ENCODE measurements around the gene CTBP2. TPM values are rescaled to one million over a fixed set of nuclear protein-coding genes. Genes with fewer than 3 reads are reported as not detected.

Gene CTBP2
- total RNA-seq, 1 donor from 2014 or later: 0.16 TPM

- H3K4me1 Mint-ChIP-seq: no peaks in the 10 kb centered on the region
- no peaks in the 10 kb centered on the region for H3K27me3 Mint-ChIP-seq
- H3K4me3 Mint-ChIP-seq: no peak overlapping the region
- no peaks in the 10 kb centered on the region for H3K36me3 Mint-ChIP-seq (ENCODE audit: low read depth)
- no peaks in the 10 kb centered on the region for H3K9me3 Mint-ChIP-seq
- no peak for DNase-seq
- intact Hi-C loops (cut with micrococcal nuclease): no loop called here
- no peak overlapping the region for H3K27ac Mint-ChIP-seq
These were observed 25.2 kb downstream of the CTBP2 start for GRCh38 chr10:125134916-125135770.

GRCh38 chr10:125134483-125134848 lies 25.9 kb downstream of the CTBP2 start:
- intact Hi-C loops (cut with micrococcal nuclease): no loop called here
- H3K27me3 Mint-ChIP-seq: no peaks in the 10 kb centered on the region
- no peaks in the 10 kb centered on the region for H3K9me3 Mint-ChIP-seq
- no peak overlapping the region for H3K4me3 Mint-ChIP-seq
- DNase-seq: no peak
- no peak overlapping the region for H3K27ac Mint-ChIP-seq
- no peaks in the 10 kb centered on the region for H3K4me1 Mint-ChIP-seq
- H3K36me3 Mint-ChIP-seq (ENCODE audit: low read depth): no peaks in the 10 kb centered on the region

GRCh38 chr10:125133696-125134482 lies 26.5 kb downstream of the CTBP2 start:
- Mint-ChIP-seq H3K4me1 (no peaks in the 10 kb centered on the region), H3K9me3 (no peaks in the 10 kb centered on the region), H3K4me3 (no peak overlapping the region), H3K27ac (no peak overlapping the region), H3K36me3 (ENCODE audit: low read depth) (no peaks in the 10 kb centered on the region), H3K27me3 (no peaks in the 10 kb centered on the region)
- DNase-seq: no peak
- intact Hi-C loops (cut with micrococcal nuclease): no loop called here

GRCh38 chr10:125132344-125132743 lies 28.0 kb downstream of the CTBP2 start:
- no peak for DNase-seq
- H3K9me3 Mint-ChIP-seq: no peaks in the 10 kb centered on the region
- no peaks in the 10 kb centered on the region for H3K27me3 Mint-ChIP-seq
- intact Hi-C loops (cut with micrococcal nuclease): no loop called here
- H3K4me1 Mint-ChIP-seq: no peaks in the 10 kb centered on the region
- H3K4me3 Mint-ChIP-seq: no peak overlapping the region
- H3K36me3 Mint-ChIP-seq (ENCODE audit: low read depth): no peaks in the 10 kb centered on the region
- no peak overlapping the region for H3K27ac Mint-ChIP-seq

GRCh38 chr10:125130916-125131315 lies 29.4 kb downstream of the CTBP2 start:
- no peaks in the 10 kb centered on the region for H3K27me3 Mint-ChIP-seq
- H3K36me3 Mint-ChIP-seq (ENCODE audit: low read depth): no peaks in the 10 kb centered on the region
- intact Hi-C loops (cut with micrococcal nuclease): no loop called here
- no peaks in the 10 kb centered on the region for H3K9me3 Mint-ChIP-seq
- H3K4me3 Mint-ChIP-seq: no peak overlapping the region
- DNase-seq: no peak
- no peak overlapping the region for H3K27ac Mint-ChIP-seq
- H3K4me1 Mint-ChIP-seq: no peaks in the 10 kb centered on the region

- Mint-ChIP-seq H3K36me3 (ENCODE audit: low read depth) (no peaks in the 10 kb centered on the region), H3K9me3 (no peaks in the 10 kb centered on the region), H3K4me3 (no peak overlapping the region), H3K4me1 (no peaks in the 10 kb centered on the region), H3K27me3 (no peaks in the 10 kb centered on the region), H3K27ac (no peak overlapping the region)
- DNase-seq: no peak
- intact Hi-C loops (cut with micrococcal nuclease): no loop called here
These were observed 30.1 kb downstream of the CTBP2 start for GRCh38 chr10:125130260-125130659.

- H3K9me3 Mint-ChIP-seq: no peaks in the 10 kb centered on the region
- intact Hi-C loops (cut with micrococcal nuclease): no loop called here
- H3K27ac Mint-ChIP-seq: no peak overlapping the region
- H3K36me3 Mint-ChIP-seq (ENCODE audit: low read depth): no peaks in the 10 kb centered on the region
- no peaks in the 10 kb centered on the region for H3K4me1 Mint-ChIP-seq
- H3K27me3 Mint-ChIP-seq: no peaks in the 10 kb centered on the region
- DNase-seq: no peak
- H3K4me3 Mint-ChIP-seq: no peak overlapping the region
These were observed 31.3 kb downstream of the CTBP2 start for GRCh38 chr10:125129076-125129458.

- Mint-ChIP-seq H3K9me3 (no peaks in the 10 kb centered on the region), H3K4me1 (no peaks in the 10 kb centered on the region), H3K4me3 (no peak overlapping the region), H3K27ac (no peak overlapping the region), H3K36me3 (ENCODE audit: low read depth) (no peaks in the 10 kb centered on the region), H3K27me3 (no peaks in the 10 kb centered on the region)
- intact Hi-C loops (cut with micrococcal nuclease): no loop called here
- DNase-seq: no peak
These were observed 31.8 kb downstream of the CTBP2 start for GRCh38 chr10:125128397-125129075.

GRCh38 chr10:125127986-125128385 lies 32.4 kb downstream of the CTBP2 start:
- H3K9me3 Mint-ChIP-seq: no peaks in the 10 kb centered on the region

GRCh38 chr10:125127110-125127509 lies 33.3 kb downstream of the CTBP2 start:
- Mint-ChIP-seq H3K27me3 (no peaks in the 10 kb centered on the region), H3K36me3 (ENCODE audit: low read depth) (no peaks in the 10 kb centered on the region), H3K4me3 (no peak overlapping the region), H3K4me1 (no peaks in the 10 kb centered on the region), H3K27ac (no peak overlapping the region), H3K9me3 (no peaks in the 10 kb centered on the region)
- DNase-seq: no peak
- intact Hi-C loops (cut with micrococcal nuclease): no loop called here

More at GRCh38 chr10:125127986-125128385, 32.4 kb downstream of the CTBP2 start:
- intact Hi-C loops (cut with micrococcal nuclease): no loop called here
- no peak for DNase-seq
- no peaks in the 10 kb centered on the region for H3K4me1 Mint-ChIP-seq
- no peak overlapping the region for H3K27ac Mint-ChIP-seq
- H3K36me3 Mint-ChIP-seq (ENCODE audit: low read depth): no peaks in the 10 kb centered on the region
- H3K4me3 Mint-ChIP-seq: no peak overlapping the region
- no peaks in the 10 kb centered on the region for H3K27me3 Mint-ChIP-seq

- H3K36me3 Mint-ChIP-seq (ENCODE audit: low read depth): no peaks in the 10 kb centered on the region
- intact Hi-C loops (cut with micrococcal nuclease): no loop called here
- no peaks in the 10 kb centered on the region for H3K9me3 Mint-ChIP-seq
- H3K4me3 Mint-ChIP-seq: no peak overlapping the region
- H3K27ac Mint-ChIP-seq: no peak overlapping the region
- H3K27me3 Mint-ChIP-seq: no peaks in the 10 kb centered on the region
- DNase-seq: no peak
- H3K4me1 Mint-ChIP-seq: no peaks in the 10 kb centered on the region
These were observed 34.2 kb downstream of the CTBP2 start for GRCh38 chr10:125125951-125126735.

- no peaks in the 10 kb centered on the region for H3K36me3 Mint-ChIP-seq (ENCODE audit: low read depth)
- no peak overlapping the region for H3K4me3 Mint-ChIP-seq
- no peak for DNase-seq
- no peaks in the 10 kb centered on the region for H3K9me3 Mint-ChIP-seq
- intact Hi-C loops (cut with micrococcal nuclease): no loop called here
- H3K27ac Mint-ChIP-seq: no peak overlapping the region
- H3K4me1 Mint-ChIP-seq: no peaks in the 10 kb centered on the region
- no peaks in the 10 kb centered on the region for H3K27me3 Mint-ChIP-seq
These were observed 35.5 kb downstream of the CTBP2 start for GRCh38 chr10:125124907-125125306.

GRCh38 chr10:125124115-125124487 lies 36.3 kb downstream of the CTBP2 start:
- intact Hi-C loops (cut with micrococcal nuclease): no loop called here
- no peak for DNase-seq
- Mint-ChIP-seq H3K9me3 (no peaks in the 10 kb centered on the region), H3K36me3 (ENCODE audit: low read depth) (no peaks in the 10 kb centered on the region), H3K27ac (no peak overlapping the region), H3K4me3 (no peak overlapping the region), H3K27me3 (no peaks in the 10 kb centered on the region), H3K4me1 (no peaks in the 10 kb centered on the region)

Data from activated CD4-positive, alpha-beta T cell treated with anti-CD3 and anti-CD28 coated beads, Interleukin-2, amount 10 ng/mL, durations not matched to agents 24 days and 14 days (primary cell).